HepG2 (cell line): ENCODE data around the gene ALDH7A1. TPM values are rescaled to one million over a fixed set of nuclear protein-coding genes. Genes with fewer than 3 reads are reported as not detected.
A peak's percentile ranks its signal among the peaks of the same experiment; 100 is the strongest.

Experiments used
- BORCS8-MEF2B ChIP-seq: sonication (generic); formaldehyde crosslinking; IDR thresholded peaks from 2 replicates; pipeline ENCODE4 v1.8.0; 2022; ENCODE audit warnings: mild to moderate bottlenecking, missing genetic modification reagents
- ERF ChIP-seq: IDR thresholded peaks from 2 replicates; pipeline ENCODE4 v1.6.1; 2018; ENCODE audit warnings: missing biosample characterization, missing genetic modification reagents
- SMARCE1 ChIP-seq: fragments of 450-650 bp; IDR thresholded peaks from 2 replicates; pipeline ENCODE4 v1.6.1; 2017; ENCODE audit warnings: borderline replicate concordance
- SOX6 ChIP-seq, 2 experiments: fragments of 450-650 bp in 1 of 2; sonication (generic) in 1 of 2; formaldehyde crosslinking in 1 of 2; IDR thresholded peaks; 2 replicates each; pipeline versions ENCODE4 v1.4.0 to v1.6.1; 2017 to 2020; ENCODE audit warnings: antibody characterized with exemption in 1 of 2, mild to moderate bottlenecking in 1 of 2, missing genetic modification reagents in 1 of 2
- TMF1 ChIP-seq: sonication (generic); formaldehyde crosslinking; IDR thresholded peaks from 2 replicates; pipeline ENCODE4 v1.8.1; 2022; ENCODE audit warnings: low read depth, missing genetic modification reagents
- polyA plus RNA-seq, 8 experiments: library from polyadenylated mRNA; depleted of rRNA in 3 of 8; stranded (reverse) in 7 of 8; unstranded in 1 of 8; fragments of >200 nt; fragmentation: Illumina TruSeq in 4 of 8; extraction: Trizol in 4 of 8; gene quantifications; 2 replicates each; pipeline versions ENCODE4 v1.2.1 to v1.2.3, GENCODE V29; 2011 to 2016; ENCODE audit warnings: low read depth in 4 of 8, missing spikeins in 1 of 8, mixed read lengths in 1 of 8; ENCODE audit not compliant: insufficient read depth in 1 of 8
- total RNA-seq, 5 experiments: library from RNA; depleted of rRNA; stranded (reverse); fragments of >200 nt; fragmentation: Illumina TruSeq; extraction: Trizol; gene quantifications; 2 replicates each; pipeline ENCODE4 v1.2.3, GENCODE V29; 2016; ENCODE audit warnings: low read depth in 1 of 5
- TF ChIP-seq, protein P1 (sequence below): sonication (generic); formaldehyde crosslinking; IDR thresholded peaks from 2 replicates; pipeline ENCODE4 v1.5.0; 2020; ENCODE audit warnings: mild to moderate bottlenecking, missing genetic modification reagents, borderline replicate concordance
- TF ChIP-seq, protein P2 (sequence below): sonication (generic); formaldehyde crosslinking; IDR thresholded peaks from 2 replicates; pipeline ENCODE4 v1.5.0; 2020; ENCODE audit warnings: missing genetic modification reagents
- TF ChIP-seq, protein P3 (sequence below): sonication (generic); formaldehyde crosslinking; IDR thresholded peaks from 2 replicates; pipeline ENCODE4 v1.4.0; 2020; ENCODE audit warnings: missing genetic modification reagents
- TF ChIP-seq, protein P4 (sequence below): sonication (generic); formaldehyde crosslinking; IDR thresholded peaks from 2 replicates; pipeline ENCODE4 v1.9.0; 2021; ENCODE audit warnings: mild to moderate bottlenecking, missing genetic modification reagents
- TF ChIP-seq, protein P5 (sequence below): IDR thresholded peaks from 2 replicates; pipeline ENCODE4 v1.6.1; 2012; ENCODE audit warnings: low read depth, low read length, improper control_type of control experiment

ALDH7A1 gene
- total and polyA plus RNA-seq, 2 of the 13 experiments (the other 11 are each of a cell fraction or from before 2014, with no cell fraction given) = 69.0 to 100 TPM

DNA sequence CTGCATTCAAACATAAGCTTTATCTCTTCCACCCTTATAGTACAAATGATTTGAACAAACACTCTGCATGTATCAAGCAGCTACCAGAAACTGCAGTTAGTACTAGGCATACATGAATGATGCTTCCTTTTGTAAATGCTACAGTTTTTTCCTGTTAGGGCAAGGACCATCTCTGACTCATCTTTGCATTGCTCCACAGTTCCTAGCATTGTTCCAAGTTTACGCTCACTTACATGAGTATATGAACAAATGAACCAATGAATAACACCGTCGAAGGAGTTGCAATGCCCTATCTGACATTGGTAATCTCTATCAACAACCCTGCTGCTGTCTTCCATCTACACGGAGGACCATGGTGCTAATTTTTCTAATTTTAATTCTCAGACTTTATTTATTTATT is 2.1 kb upstream of the ALDH7A1 start (continued):
- TF ChIP-seq, protein P1, sequence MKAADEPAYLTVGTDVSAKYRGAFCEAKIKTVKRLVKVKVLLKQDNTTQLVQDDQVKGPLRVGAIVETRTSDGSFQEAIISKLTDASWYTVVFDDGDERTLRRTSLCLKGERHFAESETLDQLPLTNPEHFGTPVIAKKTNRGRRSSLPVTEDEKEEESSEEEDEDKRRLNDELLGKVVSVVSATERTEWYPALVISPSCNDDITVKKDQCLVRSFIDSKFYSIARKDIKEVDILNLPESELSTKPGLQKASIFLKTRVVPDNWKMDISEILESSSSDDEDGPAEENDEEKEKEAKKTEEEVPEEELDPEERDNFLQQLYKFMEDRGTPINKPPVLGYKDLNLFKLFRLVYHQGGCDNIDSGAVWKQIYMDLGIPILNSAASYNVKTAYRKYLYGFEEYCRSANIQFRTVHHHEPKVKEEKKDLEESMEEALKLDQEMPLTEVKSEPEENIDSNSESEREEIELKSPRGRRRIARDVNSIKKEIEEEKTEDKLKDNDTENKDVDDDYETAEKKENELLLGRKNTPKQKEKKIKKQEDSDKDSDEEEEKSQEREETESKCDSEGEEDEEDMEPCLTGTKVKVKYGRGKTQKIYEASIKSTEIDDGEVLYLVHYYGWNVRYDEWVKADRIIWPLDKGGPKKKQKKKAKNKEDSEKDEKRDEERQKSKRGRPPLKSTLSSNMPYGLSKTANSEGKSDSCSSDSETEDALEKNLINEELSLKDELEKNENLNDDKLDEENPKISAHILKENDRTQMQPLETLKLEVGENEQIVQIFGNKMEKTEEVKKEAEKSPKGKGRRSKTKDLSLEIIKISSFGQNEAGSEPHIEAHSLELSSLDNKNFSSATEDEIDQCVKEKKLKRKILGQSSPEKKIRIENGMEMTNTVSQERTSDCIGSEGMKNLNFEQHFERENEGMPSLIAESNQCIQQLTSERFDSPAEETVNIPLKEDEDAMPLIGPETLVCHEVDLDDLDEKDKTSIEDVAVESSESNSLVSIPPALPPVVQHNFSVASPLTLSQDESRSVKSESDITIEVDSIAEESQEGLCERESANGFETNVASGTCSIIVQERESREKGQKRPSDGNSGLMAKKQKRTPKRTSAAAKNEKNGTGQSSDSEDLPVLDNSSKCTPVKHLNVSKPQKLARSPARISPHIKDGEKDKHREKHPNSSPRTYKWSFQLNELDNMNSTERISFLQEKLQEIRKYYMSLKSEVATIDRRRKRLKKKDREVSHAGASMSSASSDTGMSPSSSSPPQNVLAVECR (CRISPR knock-in tag) = no peak
- TF ChIP-seq SOX6 (IDR thresholded peaks at IDR 0.05) (no peak), SOX6 (CRISPR knock-in tag; IDR thresholded peaks at IDR 0.05) (peak; percentile 46; the same call in 1 of the 2 replicates), SMARCE1 (no peak), BORCS8-MEF2B (CRISPR knock-in tag) (no peak), ERF (CRISPR knock-in tag) (no peak), TMF1 (CRISPR knock-in tag) (no peak)
- TF ChIP-seq, protein P2, sequence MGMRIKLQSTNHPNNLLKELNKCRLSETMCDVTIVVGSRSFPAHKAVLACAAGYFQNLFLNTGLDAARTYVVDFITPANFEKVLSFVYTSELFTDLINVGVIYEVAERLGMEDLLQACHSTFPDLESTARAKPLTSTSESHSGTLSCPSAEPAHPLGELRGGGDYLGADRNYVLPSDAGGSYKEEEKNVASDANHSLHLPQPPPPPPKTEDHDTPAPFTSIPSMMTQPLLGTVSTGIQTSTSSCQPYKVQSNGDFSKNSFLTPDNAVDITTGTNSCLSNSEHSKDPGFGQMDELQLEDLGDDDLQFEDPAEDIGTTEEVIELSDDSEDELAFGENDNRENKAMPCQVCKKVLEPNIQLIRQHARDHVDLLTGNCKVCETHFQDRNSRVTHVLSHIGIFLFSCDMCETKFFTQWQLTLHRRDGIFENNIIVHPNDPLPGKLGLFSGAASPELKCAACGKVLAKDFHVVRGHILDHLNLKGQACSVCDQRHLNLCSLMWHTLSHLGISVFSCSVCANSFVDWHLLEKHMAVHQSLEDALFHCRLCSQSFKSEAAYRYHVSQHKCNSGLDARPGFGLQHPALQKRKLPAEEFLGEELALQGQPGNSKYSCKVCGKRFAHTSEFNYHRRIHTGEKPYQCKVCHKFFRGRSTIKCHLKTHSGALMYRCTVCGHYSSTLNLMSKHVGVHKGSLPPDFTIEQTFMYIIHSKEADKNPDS (CRISPR knock-in tag) = no peak
- TF ChIP-seq, protein P3, sequence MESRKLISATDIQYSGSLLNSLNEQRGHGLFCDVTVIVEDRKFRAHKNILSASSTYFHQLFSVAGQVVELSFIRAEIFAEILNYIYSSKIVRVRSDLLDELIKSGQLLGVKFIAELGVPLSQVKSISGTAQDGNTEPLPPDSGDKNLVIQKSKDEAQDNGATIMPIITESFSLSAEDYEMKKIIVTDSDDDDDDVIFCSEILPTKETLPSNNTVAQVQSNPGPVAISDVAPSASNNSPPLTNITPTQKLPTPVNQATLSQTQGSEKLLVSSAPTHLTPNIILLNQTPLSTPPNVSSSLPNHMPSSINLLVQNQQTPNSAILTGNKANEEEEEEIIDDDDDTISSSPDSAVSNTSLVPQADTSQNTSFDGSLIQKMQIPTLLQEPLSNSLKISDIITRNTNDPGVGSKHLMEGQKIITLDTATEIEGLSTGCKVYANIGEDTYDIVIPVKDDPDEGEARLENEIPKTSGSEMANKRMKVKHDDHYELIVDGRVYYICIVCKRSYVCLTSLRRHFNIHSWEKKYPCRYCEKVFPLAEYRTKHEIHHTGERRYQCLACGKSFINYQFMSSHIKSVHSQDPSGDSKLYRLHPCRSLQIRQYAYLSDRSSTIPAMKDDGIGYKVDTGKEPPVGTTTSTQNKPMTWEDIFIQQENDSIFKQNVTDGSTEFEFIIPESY (CRISPR knock-in tag) = 0 out of 2 replicates have a peak, but pooled peaks have one; percentile 2
- TF ChIP-seq, protein P4, sequence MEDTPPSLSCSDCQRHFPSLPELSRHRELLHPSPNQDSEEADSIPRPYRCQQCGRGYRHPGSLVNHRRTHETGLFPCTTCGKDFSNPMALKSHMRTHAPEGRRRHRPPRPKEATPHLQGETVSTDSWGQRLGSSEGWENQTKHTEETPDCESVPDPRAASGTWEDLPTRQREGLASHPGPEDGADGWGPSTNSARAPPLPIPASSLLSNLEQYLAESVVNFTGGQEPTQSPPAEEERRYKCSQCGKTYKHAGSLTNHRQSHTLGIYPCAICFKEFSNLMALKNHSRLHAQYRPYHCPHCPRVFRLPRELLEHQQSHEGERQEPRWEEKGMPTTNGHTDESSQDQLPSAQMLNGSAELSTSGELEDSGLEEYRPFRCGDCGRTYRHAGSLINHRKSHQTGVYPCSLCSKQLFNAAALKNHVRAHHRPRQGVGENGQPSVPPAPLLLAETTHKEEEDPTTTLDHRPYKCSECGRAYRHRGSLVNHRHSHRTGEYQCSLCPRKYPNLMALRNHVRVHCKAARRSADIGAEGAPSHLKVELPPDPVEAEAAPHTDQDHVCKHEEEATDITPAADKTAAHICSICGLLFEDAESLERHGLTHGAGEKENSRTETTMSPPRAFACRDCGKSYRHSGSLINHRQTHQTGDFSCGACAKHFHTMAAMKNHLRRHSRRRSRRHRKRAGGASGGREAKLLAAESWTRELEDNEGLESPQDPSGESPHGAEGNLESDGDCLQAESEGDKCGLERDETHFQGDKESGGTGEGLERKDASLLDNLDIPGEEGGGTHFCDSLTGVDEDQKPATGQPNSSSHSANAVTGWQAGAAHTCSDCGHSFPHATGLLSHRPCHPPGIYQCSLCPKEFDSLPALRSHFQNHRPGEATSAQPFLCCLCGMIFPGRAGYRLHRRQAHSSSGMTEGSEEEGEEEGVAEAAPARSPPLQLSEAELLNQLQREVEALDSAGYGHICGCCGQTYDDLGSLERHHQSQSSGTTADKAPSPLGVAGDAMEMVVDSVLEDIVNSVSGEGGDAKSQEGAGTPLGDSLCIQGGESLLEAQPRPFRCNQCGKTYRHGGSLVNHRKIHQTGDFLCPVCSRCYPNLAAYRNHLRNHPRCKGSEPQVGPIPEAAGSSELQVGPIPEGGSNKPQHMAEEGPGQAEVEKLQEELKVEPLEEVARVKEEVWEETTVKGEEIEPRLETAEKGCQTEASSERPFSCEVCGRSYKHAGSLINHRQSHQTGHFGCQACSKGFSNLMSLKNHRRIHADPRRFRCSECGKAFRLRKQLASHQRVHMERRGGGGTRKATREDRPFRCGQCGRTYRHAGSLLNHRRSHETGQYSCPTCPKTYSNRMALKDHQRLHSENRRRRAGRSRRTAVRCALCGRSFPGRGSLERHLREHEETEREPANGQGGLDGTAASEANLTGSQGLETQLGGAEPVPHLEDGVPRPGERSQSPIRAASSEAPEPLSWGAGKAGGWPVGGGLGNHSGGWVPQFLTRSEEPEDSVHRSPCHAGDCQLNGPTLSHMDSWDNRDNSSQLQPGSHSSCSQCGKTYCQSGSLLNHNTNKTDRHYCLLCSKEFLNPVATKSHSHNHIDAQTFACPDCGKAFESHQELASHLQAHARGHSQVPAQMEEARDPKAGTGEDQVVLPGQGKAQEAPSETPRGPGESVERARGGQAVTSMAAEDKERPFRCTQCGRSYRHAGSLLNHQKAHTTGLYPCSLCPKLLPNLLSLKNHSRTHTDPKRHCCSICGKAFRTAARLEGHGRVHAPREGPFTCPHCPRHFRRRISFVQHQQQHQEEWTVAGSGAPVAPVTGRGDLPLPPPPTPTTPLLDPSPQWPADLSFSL (CRISPR knock-in tag) = no peak
- TF ChIP-seq, protein P5, sequence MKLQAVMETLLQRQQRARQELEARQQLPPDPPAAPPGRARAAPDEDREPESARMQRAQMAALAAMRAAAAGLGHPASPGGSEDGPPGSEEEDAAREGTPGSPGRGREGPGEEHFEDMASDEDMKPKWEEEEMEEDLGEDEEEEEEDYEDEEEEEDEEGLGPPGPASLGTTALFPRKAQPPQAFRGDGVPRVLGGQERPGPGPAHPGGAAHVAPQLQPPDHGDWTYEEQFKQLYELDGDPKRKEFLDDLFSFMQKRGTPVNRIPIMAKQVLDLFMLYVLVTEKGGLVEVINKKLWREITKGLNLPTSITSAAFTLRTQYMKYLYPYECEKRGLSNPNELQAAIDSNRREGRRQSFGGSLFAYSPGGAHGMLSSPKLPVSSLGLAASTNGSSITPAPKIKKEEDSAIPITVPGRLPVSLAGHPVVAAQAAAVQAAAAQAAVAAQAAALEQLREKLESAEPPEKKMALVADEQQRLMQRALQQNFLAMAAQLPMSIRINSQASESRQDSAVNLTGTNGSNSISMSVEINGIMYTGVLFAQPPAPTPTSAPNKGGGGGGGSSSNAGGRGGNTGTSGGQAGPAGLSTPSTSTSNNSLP = peak; percentile 11; the same call in 1 of the 2 replicates
